Stimulated activated CD8-positive, alpha-beta memory T cell treated with anti-CD3 and anti-CD28 coated beads, Interleukin-12 subunit alpha, Interleukin-12 subunit beta, amount 100 ng/mL, for 24 hours (primary cell): ENCODE measurements around the gene LRRC70.

Source experiments
- DNase-seq: peaks from one replicate; pipeline ENCODE4 v3.0.0-alpha.2; 2020; ENCODE audit errors: extremely low read depth

Gene LRRC70

DNA sequence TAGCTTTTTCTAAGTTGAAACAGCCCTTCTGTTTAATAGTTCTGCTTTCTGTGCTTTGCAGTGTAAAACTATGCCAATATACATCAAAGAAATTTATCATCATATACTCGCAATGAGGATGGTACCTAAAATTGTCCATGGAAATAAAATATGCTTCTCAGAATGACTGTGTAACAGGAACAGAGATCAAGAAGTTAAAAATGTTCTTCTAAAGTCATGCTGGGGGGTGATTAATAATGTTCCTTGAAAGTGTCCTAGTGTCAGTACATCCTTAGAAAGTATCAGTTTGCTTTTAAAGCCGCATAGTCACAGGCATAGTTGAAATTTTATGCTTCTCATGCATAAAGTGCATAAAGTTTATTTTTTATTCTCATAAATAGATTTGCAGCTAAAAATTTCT, 4.0 kb upstream of the LRRC70 start:
- DNase-seq: no peak

DNA sequence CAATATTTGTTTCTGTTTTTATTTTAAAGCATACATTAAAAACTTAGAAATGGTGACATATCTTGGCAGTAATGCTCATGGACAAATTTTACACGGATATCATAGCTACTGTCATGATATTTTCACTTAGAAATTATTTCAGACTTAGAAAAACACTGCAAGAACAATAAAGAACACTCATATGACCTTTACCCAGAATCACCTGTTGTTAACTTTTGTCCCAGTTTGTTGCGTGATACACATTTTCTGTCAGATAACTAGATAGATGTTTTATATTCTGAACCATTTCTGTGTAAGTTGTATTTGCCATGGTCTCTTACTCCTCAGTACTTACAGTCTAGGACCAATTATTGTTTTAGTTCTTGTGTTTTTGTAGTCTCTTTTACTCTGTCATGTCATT, 3.6 kb upstream of the LRRC70 start:
- DNase-seq: no peak

DNA sequence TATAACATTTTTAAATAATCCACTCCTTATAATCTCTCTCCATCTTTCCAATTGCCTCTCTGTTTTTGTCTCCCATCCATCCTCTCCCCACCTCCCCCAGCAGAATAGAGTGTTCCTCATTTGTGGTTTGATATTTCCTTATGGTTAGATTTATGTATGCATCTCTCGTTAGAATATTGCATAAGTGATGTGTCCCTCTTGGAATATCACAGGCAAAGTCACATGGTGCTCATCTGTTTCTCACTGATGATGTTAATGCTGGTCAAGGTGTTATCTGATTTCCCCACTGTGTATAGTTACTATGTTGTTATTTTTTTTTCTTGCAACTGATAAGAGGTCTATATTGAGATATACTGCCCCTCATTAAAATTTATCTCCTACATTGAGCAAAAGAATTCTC, 3.1 kb upstream of the LRRC70 start:
- DNase-seq: no peak

DNA sequence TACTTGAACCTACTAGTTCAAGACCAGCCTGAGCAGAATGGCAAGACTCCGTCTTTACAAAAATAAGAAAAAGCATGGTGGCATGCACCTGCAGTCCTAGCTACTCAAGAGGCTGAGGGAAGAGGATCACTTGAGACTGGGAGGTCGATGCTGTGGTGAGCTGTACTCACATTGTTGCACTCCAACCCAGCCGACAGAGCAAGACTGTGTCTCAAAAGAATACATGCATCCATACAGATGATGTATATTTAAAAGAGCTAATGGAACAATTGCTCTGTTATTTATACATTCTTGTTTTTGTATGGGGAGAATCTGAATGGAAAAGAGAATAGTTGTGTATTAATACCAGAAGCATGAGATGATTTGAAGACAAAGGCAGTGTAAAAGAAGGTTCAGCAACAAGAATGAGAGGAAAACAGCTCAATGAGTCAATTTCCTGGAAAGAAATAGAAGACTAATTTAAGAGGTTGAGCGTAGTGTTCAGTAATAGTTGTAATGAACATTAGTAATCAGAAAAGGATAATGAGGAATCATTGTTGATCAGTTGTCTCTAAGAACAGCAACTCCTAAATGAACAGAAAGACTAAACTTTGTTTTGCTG, 1.9 kb upstream of the LRRC70 start:
- DNase-seq: no peak

DNA sequence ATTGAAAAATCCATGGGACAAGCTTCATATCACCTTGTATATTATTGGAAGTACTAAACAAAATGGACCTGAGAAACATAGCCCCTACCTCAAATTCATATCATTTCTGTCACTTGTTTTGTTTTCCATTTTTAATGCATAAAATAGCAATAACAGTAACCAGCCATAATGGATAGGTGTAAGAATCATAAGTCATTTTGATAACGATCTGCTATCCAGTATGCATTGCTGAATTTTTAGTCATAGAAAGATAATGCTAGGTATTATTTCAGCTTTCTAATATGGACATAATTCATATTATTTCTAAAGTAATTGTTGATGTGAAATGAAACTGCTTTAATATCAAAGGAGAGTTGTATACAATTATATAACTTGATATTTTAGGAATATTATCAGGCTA, 1.1 kb upstream of the LRRC70 start:
- no peak for DNase-seq

DNA sequence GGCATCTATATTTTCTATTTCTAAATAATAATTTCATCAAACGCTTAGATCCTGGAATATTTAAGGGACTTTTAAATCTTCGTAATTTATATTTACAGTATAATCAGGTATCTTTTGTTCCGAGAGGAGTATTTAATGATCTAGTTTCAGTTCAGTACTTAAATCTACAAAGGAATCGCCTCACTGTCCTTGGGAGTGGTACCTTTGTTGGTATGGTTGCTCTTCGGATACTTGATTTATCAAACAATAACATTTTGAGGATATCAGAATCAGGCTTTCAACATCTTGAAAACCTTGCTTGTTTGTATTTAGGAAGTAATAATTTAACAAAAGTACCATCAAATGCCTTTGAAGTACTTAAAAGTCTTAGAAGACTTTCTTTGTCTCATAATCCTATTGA, 1.1 kb downstream of the LRRC70 start:
- DNase-seq: no peak

DNA sequence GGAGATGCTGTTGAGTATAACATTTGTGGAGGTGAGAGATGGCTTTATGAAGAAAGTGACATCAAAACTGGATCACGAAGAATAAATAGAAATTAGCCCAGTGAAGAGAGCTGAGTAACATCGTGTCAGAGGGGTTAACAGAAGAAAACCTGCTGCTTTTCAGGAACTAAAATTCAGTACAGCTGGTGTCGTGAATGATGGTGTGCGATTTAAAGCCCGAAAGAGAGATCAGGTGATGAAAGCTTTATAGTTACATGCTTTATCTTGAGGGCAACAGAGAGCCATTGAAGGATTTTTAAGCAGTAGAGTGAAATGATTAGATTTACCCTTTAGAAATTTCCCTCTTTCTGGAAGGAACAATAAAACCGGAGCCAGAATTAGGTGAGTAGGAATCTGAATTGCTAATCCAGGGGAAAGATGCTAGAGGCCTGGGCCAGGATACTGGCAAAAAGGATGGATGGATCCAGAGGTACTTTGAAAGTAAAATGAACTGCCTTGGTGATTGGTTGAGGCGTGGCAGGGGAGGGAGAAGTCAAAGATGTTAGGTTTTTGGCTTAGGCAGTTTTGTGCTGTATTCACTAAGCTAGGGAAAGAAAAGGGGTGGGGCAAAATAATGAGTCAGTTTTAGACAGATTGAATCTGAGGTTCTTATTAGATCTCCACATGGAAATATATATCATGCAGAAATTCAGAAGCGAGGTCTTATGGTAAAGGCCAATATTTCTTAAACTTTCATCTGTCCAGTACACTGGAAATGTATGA, 3.4 kb downstream of the LRRC70 start:
- DNase-seq: no peak

DNA sequence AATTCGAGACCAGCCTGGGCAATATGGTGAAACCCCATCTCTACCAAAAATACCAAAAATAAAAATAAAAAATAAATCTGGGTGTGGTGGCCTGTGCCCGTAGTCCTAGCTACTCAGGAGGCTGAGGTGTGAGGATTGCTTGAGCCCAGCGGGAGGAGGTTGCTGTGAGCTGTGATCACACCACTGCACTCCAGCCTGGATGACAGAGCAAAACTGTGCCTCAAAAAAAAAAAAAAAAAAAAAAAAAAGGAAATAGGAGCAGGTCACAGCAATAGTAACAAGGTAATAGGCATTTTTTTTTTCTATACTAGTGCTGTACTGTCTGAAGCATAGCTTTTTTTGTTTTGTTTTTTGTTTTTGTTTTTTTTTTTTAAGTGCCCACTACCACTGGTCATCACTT, 5.8 kb downstream of the LRRC70 start:
- no peak for DNase-seq

DNA sequence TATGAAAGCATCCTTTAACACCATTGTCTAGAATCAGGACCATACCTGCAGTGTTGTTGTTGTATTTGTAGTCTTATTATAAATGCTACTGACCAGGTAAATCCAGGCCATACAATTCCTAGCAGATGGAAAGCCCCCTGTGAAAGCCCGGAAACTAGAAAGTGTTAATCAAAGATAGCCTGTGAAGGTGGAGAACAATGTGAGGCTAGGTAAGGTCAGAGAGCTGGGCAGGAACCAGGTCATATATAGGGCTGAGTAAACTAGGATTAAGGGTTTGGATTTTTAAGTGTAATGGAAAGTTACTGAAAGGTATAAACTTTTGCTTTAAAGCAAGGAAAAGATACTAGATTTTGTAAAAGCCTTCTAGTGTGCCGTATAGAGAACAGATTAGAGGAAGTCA, 6.7 kb downstream of the LRRC70 start:
- DNase-seq: no peak

DNA sequence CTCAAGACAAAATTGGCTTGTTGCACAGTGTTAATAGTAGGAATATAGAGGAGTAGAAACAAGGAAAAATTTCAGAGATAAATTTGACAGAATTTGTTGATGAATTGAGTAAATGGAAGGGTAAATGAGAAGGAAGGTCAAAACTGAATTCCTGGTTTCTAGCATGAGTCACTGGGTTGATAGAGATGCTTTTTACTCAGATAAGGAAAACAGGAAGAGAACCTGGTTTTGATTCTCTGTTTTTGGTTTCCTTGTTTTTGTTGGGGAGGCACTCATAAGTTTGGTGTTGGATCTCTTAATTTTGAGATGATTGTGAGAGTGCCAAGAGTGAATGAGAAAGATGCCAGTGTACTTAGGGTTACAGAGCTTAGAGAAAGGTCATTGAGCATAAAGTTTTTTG, 7.1 kb downstream of the LRRC70 start:
- DNase-seq: no peak

DNA sequence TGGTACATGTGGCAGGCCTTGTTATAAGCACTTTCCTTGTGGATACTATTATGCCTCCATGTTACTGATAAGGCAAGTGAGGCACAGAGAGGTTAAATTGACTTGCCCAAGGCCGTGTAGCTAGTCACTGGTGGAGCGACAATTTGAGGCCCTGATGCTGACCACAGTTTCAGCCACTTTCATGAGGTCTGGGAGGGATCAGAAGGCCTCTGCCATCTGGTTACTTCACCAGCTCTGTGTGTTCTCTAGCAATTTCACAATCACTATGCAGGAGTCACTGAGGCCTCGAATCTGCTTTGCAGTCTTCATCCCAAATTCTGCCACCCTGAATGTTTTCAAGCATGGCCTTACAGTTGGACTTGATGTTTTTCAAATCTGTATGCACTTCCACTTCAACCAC, 9.1 kb downstream of the LRRC70 start:
- DNase-seq: no peak

DNA sequence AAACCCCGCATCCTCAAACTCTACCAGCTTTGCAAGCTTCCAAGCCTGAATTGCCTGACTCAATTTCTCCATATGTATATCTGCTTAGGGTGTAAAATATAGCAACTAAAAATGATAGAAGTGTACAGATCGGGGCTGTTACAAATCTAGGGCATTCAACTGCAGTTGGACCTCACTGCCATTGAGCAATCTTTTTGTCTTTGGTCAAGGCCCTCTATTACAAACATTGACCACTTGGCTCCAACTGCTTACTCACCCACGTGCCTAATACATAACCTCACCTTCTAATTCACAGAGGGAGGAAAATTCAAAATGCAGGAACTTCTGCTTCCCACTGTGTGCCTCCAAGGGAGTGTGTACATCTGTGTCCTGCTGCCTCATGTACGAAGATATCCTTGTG, 10.0 kb downstream of the LRRC70 start:
- no peak for DNase-seq

DNA sequence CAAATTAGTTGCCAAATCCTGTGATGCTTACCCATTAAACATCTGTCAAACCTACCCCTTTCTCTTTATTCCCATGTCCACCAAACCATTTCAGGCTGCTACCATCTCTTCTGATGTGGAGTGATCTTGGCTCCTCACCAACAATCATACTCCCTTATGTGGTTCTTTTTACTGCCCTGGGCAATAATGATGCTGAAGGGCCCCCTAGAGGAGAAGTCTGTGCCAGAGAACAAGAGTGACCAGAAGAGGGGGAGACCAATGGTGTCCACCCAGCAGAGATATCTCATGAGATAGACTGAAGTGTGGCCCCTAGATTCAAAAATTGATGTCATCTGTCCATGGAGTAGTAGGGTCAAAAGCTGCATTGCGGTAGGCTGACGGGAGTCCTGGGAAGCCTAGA, 10.9 kb downstream of the LRRC70 start:
- no peak for DNase-seq

DNA sequence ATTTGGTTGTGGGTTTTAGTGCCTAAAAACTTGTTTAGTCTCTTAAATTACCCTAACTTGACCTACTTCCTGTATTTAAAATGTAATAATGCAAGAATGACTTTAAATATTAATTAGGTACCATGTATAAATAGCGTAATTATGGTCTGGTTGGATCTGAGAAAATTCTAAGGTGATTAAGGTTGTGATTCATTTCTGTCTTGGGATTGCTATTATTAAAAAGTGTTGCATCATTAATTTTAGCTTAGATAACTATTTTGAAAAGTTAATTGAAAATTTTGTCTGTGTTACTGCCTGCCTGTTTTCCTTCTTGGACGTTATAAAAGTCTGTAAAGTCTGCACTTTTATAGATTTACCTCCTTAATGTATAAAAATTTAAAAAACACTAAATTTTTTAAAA, 11.8 kb downstream of the LRRC70 start:
- DNase-seq: no peak

DNA sequence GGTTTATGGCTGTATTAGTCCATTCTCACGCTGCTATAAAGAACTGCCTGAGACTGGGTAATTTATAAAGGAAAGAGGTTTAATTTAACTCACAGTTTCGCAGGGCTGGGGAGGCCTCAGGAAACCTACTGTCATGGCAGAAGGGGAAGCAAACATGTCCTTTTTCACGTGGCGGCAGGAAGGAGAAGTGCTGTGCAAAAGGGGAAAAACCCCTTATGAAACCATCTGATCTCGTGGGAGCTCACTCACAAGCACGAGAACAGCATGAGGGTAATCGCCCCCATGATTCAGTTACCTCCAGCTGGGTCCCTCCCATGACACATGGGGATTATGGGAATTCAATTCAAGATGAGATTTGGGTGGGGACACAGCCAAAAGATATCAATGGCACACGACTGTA, 13.9 kb downstream of the LRRC70 start:
- no peak for DNase-seq

DNA sequence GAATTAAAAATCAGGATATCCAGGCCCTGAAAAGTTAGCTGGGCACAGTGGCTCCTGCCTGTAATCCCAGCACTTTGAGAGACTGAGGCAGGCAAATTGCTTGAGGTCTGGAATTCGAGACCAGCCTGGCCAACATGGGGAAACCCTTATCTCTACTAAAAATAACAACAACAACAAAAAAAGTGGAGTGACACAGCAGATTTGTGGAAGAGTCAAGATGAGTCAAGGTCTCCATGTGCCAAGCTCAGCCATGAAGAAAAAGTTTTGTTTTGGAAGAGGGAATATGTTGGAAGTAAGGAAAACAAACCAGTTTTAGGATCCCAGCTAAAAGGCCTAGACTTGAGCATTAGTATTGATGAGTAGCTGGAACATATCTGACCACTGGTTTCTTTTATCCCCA, 14.7 kb downstream of the LRRC70 start:
- no peak for DNase-seq

DNA sequence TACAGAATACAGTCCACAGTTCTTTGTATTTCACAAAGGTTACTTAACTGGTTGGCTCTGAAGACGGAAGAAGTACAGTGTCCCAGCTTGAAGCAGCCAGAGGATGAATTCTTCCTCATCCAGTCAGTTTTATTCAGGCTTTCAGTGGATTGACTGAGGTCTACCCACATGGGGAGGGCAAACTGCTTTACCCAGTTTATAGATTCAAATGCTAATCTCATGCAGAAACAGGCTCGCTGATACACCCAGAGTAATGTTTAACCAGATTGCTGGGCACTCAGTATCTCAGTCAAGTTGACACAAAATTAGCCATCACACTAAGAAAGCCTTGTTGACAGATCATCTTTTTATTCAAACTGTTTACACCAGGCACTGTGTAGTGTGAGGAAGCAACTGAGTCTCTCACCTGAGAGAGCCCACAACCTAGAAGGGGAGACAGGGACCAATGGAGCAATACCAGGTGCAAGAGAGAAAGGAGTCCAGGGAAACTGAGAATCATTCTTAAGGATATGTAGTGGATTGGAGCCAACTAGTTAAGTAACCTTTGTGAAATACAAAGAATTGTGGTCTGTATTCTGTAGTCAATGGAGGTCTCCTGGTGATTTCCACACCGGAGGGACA, 15.9 kb downstream of the LRRC70 start:
- no peak for DNase-seq

DNA sequence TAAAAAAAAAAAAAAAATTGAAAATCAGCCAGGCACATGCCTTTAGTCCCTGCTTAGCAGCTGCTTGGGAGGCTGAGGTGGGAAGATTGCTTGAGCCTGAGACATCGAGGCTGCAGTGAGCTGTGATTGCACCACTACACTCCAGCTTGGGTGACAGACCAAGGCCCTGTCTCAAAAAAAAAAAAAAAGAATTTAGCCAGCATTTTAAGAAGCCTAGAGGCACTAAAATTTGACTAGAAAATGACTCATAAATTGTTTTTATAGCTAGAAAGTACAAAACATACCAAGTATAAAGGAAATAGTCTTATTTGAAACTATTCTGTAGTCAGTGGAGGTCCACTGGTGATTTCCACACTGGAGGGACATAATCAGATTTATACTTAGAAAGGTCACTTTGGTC, 17.5 kb downstream of the LRRC70 start:
- DNase-seq: no peak

DNA sequence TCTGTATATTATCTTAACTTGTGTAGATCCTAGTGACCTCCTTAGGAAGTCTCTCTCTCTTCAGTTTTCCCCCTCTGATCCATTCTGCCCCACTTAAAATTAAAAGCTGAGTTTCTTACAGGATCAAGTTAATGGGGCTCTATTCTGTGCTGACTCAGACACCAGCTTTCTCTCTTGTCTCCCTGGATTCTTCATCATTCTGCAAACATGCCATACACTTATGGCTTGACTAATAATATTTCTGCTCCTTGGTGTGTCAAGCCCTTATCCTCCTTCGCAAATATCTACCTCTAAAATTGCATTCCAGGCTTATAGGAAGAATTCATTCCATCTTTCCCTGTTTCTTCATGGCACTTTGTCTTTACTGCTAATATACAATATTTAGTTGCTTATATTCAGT, 18.1 kb downstream of the LRRC70 start:
- no peak for DNase-seq

DNA sequence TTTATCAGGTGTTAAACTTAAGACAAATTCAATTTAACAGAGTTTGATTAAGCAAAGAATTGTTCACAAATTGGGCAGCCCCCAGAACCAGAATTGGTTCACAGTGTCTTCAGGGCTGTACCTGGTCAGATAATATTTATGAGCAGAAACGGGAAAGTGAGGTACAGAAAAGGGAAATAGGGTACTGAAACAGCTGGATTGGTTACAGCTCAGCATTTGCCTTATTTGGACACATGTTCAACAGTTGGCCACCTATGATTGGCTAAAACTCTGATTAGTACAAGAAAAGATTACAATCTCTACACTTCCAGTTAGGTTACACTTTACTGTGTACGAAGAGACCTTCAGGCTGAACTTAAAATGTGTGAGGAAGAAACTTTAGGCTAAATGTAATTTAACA, 18.7 kb downstream of the LRRC70 start:
- DNase-seq: no peak

DNA sequence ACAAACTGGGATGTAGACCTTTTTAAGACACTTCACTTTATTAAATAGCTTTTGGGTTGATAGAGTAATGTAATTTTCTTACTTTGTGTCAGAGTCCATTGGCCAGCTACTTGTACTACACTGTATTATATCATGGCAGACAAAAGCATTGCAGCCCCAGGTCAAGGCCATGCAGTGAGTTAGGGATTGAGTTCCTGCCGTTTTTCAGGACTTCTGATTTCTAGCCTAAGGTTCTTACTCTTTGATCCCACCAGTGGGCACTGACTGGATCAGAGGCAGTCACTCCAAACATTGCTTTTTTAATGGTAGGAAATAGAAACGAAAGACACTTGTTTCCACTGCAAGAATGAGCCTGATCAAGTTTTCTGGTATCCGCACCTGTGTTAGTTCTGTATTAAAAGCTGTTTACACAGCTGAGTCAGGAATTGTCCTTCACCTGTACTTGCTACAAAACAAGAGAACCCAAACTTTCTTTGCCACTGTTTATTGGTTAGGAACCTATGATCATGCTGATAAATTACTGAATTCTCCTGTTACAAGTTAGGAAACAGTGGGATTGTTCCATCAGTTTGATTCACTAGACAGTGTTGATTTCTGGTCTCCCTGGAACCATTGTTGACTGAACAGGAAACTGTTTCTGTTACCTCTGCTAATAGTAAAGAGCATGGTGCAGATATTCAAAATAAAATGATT, 22.1 kb downstream of the LRRC70 start:
- no peak for DNase-seq

DNA sequence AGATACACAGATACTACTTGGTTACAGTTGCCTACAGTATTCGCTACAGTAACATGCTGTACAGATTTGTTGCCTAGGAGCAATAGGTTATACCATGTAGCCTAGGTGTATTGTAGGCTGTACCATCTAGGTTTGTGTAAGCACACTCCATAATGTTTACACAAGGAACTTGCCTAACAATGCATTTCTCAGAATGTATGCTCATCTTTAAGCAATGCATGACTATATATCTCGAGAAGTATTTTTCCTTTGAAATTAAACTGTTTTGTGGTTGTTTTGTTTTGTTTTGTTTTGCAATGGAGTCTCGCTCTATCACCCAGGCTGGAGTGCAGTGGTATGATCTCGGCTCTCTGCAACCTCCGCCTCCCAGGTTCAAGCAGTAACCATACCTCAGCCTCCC, 25.3 kb downstream of the LRRC70 start:
- DNase-seq: no peak

DNA sequence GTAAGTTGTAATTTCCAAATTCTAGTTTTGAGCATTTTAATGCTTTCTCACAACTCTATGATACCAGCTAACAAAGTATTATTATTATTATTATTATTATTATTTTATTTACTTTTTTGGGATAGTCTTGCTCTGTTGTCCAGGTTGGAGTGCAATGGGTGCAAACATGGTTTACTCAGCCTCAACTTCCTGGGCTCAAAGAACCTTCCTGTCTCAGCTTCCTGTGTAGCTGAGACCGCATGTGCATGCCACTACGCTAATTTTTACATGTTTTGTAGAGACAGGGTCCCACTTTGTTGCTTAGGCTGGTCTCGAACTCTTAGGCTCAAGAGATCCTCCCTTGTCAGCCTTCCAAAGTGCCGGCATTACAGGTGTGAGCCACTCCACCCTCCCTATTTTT, 27.0 kb downstream of the LRRC70 start:
- no peak for DNase-seq
